SK-N-SH treated with all-trans-retinoic acid at 6 μM for 48 hours (cell line): ENCODE data around the gene ZBTB11.

Experiments
- ATAC-seq: fragments of 200-7000 bp; cut with Tn5 transposase; 3 replicates; pipeline ENCODE4 v1.9.1; 2020; ENCODE audit warnings: mild to moderate bottlenecking, moderate library complexity
- ARNTL ChIP-seq: fragments of 450-650 bp; formaldehyde crosslinking; IDR thresholded peaks from 2 replicates; pipeline ENCODE4 v1.5.0; 2020; ENCODE audit warnings: low read depth, mild to moderate bottlenecking, moderate library complexity, borderline replicate concordance
- BACH2 ChIP-seq: fragments of 250-450 bp; sonication (Bioruptor Pico); IDR thresholded peaks from 2 replicates; pipeline ENCODE4 v1.9.0; 2021; ENCODE audit warnings: mild to moderate bottlenecking, borderline replicate concordance
- CSDC2 ChIP-seq: fragments of 250-450 bp; sonication (Bioruptor Pico); IDR thresholded peaks from 2 replicates; pipeline ENCODE4 v1.5.0; 2020; ENCODE audit warnings: mild to moderate bottlenecking, moderate library complexity
- CSRNP3 ChIP-seq: fragments of 250-450 bp; sonication (Bioruptor Pico); IDR thresholded peaks from 2 replicates; pipeline ENCODE4 v1.5.1; 2021; ENCODE audit warnings: mild to moderate bottlenecking, moderate library complexity
- GLIS3 ChIP-seq: fragments of 250-450 bp; sonication (Bioruptor Pico); IDR thresholded peaks from 2 replicates; pipeline ENCODE4 v1.5.0; 2020; ENCODE audit warnings: mild to moderate bottlenecking, moderate library complexity
- ISL1 ChIP-seq: fragments of 250-450 bp; sonication (Bioruptor Pico); IDR thresholded peaks from 2 replicates; pipeline ENCODE4 v2.1.2; 2022; ENCODE audit warnings: mild to moderate bottlenecking, moderate library complexity
- OSR1 ChIP-seq: fragments of 250-450 bp; sonication (Bioruptor Pico); IDR thresholded peaks from 2 replicates; pipeline ENCODE4 v1.8.0; 2022; ENCODE audit warnings: moderate library complexity, mild to moderate bottlenecking, inconsistent platforms
- POU6F1 ChIP-seq: fragments of 250-450 bp; sonication (Bioruptor Pico); IDR thresholded peaks from 2 replicates; pipeline ENCODE4 v1.8.0; 2021; ENCODE audit warnings: low read depth, mild to moderate bottlenecking, moderate library complexity, borderline replicate concordance
- PPARA ChIP-seq: fragments of 250-450 bp; sonication (Bioruptor Pico); IDR thresholded peaks from 2 replicates; pipeline ENCODE4 v1.5.0; 2020; ENCODE audit warnings: mild to moderate bottlenecking, borderline replicate concordance
- RARB ChIP-seq: fragments of 250-450 bp; sonication (Bioruptor Pico); IDR thresholded peaks from 2 replicates; pipeline ENCODE4 v1.8.0; 2021; ENCODE audit warnings: mild to moderate bottlenecking, moderate library complexity
- SNAI2 ChIP-seq: fragments of 250-450 bp; sonication (Bioruptor Pico); IDR thresholded peaks from 2 replicates; pipeline ENCODE4 v1.5.0; 2020; ENCODE audit warnings: mild to moderate bottlenecking, moderate library complexity
- TCF4 ChIP-seq: fragments of 250-450 bp; sonication (Bioruptor Pico); IDR thresholded peaks from 2 replicates; pipeline ENCODE4 v1.8.0; 2021; ENCODE audit warnings: mild to moderate bottlenecking, moderate library complexity, borderline replicate concordance
- TOX ChIP-seq: fragments of 250-450 bp; sonication (Bioruptor Pico); IDR thresholded peaks from 2 replicates; pipeline ENCODE4 v1.8.0; 2021; ENCODE audit warnings: mild to moderate bottlenecking, moderate library complexity, borderline replicate concordance
- ZC3H10 ChIP-seq: fragments of 250-450 bp; sonication (Bioruptor Pico); IDR thresholded peaks from 2 replicates; pipeline ENCODE4 v1.5.1; 2021; ENCODE audit warnings: mild to moderate bottlenecking, moderate library complexity
- ZFP3 ChIP-seq: fragments of 250-450 bp; sonication (Bioruptor Pico); IDR thresholded peaks from 2 replicates; pipeline ENCODE4 v1.5.0; 2020; ENCODE audit warnings: mild to moderate bottlenecking, moderate library complexity
- ZFP30 ChIP-seq: fragments of 450-650 bp; formaldehyde crosslinking; IDR thresholded peaks from 2 replicates; pipeline ENCODE4 v1.5.0; 2022; ENCODE audit warnings: mild to moderate bottlenecking, moderate library complexity
- ZNF565 ChIP-seq: fragments of 450-650 bp; formaldehyde crosslinking; conservative IDR thresholded peaks from 2 replicates; pipeline ENCODE4 v1.5.0; 2020; ENCODE audit warnings: low read depth, mild to moderate bottlenecking, moderate library complexity
- ZNF70 ChIP-seq: fragments of 450-650 bp; formaldehyde crosslinking; IDR thresholded peaks from 2 replicates; pipeline ENCODE4 v1.5.0; 2020; ENCODE audit warnings: mild to moderate bottlenecking, moderate library complexity
- ZNF8 ChIP-seq: fragments of 450-650 bp; formaldehyde crosslinking; IDR thresholded peaks from 2 replicates; pipeline ENCODE4 v1.5.0; 2020; ENCODE audit warnings: mild to moderate bottlenecking, moderate library complexity
- TF ChIP-seq, protein P1 (sequence below): fragments of 250-450 bp; sonication (Bioruptor Pico); IDR thresholded peaks from 2 replicates; pipeline ENCODE4 v1.5.1; 2020; ENCODE audit warnings: low read depth, mild to moderate bottlenecking, moderate library complexity
- TF ChIP-seq, protein P2 (sequence below): fragments of 250-450 bp; sonication (Bioruptor Pico); IDR thresholded peaks from 2 replicates; pipeline ENCODE4 v1.5.0; 2020; ENCODE audit warnings: mild to moderate bottlenecking, moderate library complexity
- TF ChIP-seq, protein P3 (sequence below): fragments of 250-450 bp; sonication (Bioruptor Pico); IDR thresholded peaks from 2 replicates; pipeline ENCODE4 v1.8.0; 2020; ENCODE audit warnings: mild to moderate bottlenecking, moderate library complexity, borderline replicate concordance

ZBTB11 gene

DNA sequence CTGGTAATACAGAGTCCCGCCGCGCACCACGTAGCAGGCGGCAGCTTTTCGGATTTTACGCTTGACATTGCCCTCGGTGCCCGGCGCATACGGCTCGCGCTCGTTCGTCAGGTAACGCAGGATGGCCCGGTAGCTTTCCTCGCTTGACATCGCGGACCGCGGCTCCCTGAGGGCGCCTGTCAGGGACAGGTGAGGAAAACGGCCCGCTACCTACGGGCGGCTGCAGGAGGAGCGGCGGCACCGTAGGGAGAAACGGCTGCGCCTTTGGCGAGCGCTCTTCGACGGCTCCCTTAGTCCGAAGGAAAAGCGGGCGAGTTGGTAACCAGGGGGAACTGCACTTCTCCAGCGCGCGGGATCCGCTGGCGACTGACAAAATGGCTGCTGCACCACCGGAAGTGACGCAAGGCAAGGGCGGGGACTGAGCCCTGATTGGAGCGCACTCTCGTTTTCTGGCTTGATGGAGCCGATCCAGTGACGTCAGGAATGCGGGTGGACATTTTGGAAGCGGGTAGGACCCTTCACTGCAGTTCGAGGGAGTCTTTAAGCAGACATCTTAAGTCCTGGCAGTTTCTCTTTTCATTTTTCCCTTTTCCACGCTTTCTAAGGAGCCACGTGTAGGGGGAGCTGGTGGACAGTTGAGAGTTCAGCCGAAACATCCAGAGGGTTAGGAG, at the start of gene ZBTB11:
ZBTB11 (minus strand) TSS at position 368 of the 671 bp plus-strand sequence; CDS start at position 150, 218 bp downstream.
- ATAC-seq: peak; percentile 82
- TF ChIP-seq SNAI2 (CRISPR knock-in tag) (no peak), ZFP3 (CRISPR knock-in tag) (peak; percentile 79)

DNA sequence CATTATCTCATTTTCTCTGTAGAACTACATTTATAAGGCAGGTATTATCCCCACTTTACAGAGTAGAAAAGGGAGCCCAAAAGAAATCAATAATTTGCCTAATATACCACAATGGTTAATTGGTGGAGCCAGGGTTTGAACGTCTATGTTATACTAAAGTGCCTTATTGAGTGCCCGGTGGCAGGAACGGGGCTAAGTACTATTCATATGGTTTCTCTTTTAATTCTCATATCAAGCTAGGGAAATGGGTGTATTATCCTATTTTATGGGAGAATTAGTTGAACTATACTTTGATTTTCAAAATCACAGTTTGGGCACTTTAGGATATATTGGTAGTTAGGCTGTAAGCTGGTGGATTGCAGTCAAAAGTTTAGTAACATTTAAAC, 49.0 kb upstream of the ZBTB11 start:
- no peak for ATAC-seq
- no peak for TF ChIP-seq ZC3H10 (CRISPR knock-in tag)
- no peak for TF ChIP-seq TCF4
- TF ChIP-seq PPARA (CRISPR knock-in tag): no peak
- TF ChIP-seq, protein P1, sequence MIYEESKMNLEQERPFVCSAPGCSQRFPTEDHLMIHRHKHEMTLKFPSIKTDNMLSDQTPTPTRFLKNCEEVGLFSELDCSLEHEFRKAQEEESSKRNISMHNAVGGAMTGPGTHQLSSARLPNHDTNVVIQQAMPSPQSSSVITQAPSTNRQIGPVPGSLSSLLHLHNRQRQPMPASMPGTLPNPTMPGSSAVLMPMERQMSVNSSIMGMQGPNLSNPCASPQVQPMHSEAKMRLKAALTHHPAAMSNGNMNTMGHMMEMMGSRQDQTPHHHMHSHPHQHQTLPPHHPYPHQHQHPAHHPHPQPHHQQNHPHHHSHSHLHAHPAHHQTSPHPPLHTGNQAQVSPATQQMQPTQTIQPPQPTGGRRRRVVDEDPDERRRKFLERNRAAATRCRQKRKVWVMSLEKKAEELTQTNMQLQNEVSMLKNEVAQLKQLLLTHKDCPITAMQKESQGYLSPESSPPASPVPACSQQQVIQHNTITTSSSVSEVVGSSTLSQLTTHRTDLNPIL (CRISPR knock-in tag): no peak
- TF ChIP-seq OSR1 (CRISPR knock-in tag): no peak
- no peak for TF ChIP-seq RARB (CRISPR knock-in tag)
- no peak for TF ChIP-seq TOX (CRISPR knock-in tag)
- TF ChIP-seq POU6F1 (CRISPR knock-in tag): no peak
- no peak for TF ChIP-seq ZNF70 (CRISPR knock-in tag)
- no peak for TF ChIP-seq ZFP3 (CRISPR knock-in tag)
- no peak for TF ChIP-seq ZFP30 (CRISPR knock-in tag)
- TF ChIP-seq ISL1: no peak
- no peak for TF ChIP-seq ZNF8 (CRISPR knock-in tag)
- TF ChIP-seq CSRNP3 (CRISPR knock-in tag): no peak
- TF ChIP-seq ZNF565 (CRISPR knock-in tag): no peak
- TF ChIP-seq GLIS3: no peak
- TF ChIP-seq ARNTL (CRISPR knock-in tag): no peak
- TF ChIP-seq, protein P2, sequence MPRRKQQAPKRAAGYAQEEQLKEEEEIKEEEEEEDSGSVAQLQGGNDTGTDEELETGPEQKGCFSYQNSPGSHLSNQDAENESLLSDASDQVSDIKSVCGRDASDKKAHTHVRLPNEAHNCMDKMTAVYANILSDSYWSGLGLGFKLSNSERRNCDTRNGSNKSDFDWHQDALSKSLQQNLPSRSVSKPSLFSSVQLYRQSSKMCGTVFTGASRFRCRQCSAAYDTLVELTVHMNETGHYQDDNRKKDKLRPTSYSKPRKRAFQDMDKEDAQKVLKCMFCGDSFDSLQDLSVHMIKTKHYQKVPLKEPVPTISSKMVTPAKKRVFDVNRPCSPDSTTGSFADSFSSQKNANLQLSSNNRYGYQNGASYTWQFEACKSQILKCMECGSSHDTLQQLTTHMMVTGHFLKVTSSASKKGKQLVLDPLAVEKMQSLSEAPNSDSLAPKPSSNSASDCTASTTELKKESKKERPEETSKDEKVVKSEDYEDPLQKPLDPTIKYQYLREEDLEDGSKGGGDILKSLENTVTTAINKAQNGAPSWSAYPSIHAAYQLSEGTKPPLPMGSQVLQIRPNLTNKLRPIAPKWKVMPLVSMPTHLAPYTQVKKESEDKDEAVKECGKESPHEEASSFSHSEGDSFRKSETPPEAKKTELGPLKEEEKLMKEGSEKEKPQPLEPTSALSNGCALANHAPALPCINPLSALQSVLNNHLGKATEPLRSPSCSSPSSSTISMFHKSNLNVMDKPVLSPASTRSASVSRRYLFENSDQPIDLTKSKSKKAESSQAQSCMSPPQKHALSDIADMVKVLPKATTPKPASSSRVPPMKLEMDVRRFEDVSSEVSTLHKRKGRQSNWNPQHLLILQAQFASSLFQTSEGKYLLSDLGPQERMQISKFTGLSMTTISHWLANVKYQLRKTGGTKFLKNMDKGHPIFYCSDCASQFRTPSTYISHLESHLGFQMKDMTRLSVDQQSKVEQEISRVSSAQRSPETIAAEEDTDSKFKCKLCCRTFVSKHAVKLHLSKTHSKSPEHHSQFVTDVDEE (CRISPR knock-in tag): no peak
- no peak for TF ChIP-seq BACH2 (CRISPR knock-in tag)
- no peak for TF ChIP-seq CSDC2 (CRISPR knock-in tag)

- ATAC-seq: peak; percentile 34
- TF ChIP-seq, protein P3, sequence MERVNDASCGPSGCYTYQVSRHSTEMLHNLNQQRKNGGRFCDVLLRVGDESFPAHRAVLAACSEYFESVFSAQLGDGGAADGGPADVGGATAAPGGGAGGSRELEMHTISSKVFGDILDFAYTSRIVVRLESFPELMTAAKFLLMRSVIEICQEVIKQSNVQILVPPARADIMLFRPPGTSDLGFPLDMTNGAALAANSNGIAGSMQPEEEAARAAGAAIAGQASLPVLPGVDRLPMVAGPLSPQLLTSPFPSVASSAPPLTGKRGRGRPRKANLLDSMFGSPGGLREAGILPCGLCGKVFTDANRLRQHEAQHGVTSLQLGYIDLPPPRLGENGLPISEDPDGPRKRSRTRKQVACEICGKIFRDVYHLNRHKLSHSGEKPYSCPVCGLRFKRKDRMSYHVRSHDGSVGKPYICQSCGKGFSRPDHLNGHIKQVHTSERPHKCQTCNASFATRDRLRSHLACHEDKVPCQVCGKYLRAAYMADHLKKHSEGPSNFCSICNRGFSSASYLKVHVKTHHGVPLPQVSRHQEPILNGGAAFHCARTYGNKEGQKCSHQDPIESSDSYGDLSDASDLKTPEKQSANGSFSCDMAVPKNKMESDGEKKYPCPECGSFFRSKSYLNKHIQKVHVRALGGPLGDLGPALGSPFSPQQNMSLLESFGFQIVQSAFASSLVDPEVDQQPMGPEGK (CRISPR knock-in tag): no peak
- TF ChIP-seq ARNTL (CRISPR knock-in tag) (no peak), OSR1 (CRISPR knock-in tag) (no peak), ZNF70 (CRISPR knock-in tag) (no peak), ZNF565 (CRISPR knock-in tag) (no peak), BACH2 (CRISPR knock-in tag) (no peak), ISL1 (no peak), GLIS3 (no peak), ZFP30 (CRISPR knock-in tag) (no peak), CSRNP3 (CRISPR knock-in tag) (no peak), SNAI2 (CRISPR knock-in tag) (no peak), ZNF8 (CRISPR knock-in tag) (no peak), RARB (CRISPR knock-in tag) (no peak)
- TF ChIP-seq, protein P2 (CRISPR knock-in tag): no peak
Measured at GRCh38 chr3:101725194-101725889, 48.4 kb upstream of the ZBTB11 start.
